BLaER1 treated with 17β-estradiol and CSF1 and Interleukin-3, amounts not matched to agents 10 nM and 100 nM (cell line): ENCODE measurements around the gene ALDH3B2.

Source experiments
- H3K27ac ChIP-seq, 11 experiments: shearing (Covaris generic); formaldehyde crosslinking; 2 replicates each; pipeline ENCODE4 v1.8.1; 2022
- H3K27me3 ChIP-seq, 11 experiments: shearing (Covaris generic); formaldehyde crosslinking; 2 replicates each; pipeline ENCODE4 v1.8.1; 2022
- H3K36me3 ChIP-seq, 11 experiments: shearing (Covaris generic); formaldehyde crosslinking; 2 replicates each; pipeline ENCODE4 v1.8.1; 2022
- H3K4me1 ChIP-seq, 10 experiments: shearing (Covaris generic); formaldehyde crosslinking; 2 replicates each; pipeline ENCODE4 v1.8.1; 2022
- H3K4me2 ChIP-seq, 11 experiments: shearing (Covaris generic); formaldehyde crosslinking; 2 replicates each; pipeline ENCODE4 v1.8.1; 2022
- H3K4me3 ChIP-seq, 10 experiments: shearing (Covaris generic); formaldehyde crosslinking; 2 replicates each; pipeline ENCODE4 v1.8.1; 2022
- H3K9ac ChIP-seq, 11 experiments: shearing (Covaris generic); formaldehyde crosslinking; 2 replicates each; pipeline ENCODE4 v1.8.1; 2022
- H3K9me3 ChIP-seq, 11 experiments: shearing (Covaris generic); formaldehyde crosslinking; replicated peaks in 1 of 11; 2 replicates each; pipeline ENCODE4 v1.8.1; 2022
- H4K20me1 ChIP-seq, 11 experiments: shearing (Covaris generic); formaldehyde crosslinking; 2 replicates each; pipeline ENCODE4 v1.8.1; 2022
- Cebpa-rat ChIP-seq, 11 experiments: shearing (Covaris generic); IDR thresholded peaks; 2 replicates each; pipeline ENCODE4 v1.8.1; 2022

The ALDH3B2 gene

GRCh38 chr11:67636962-67637361 is 37.5 kb downstream of the ALDH3B2 start:
- H3K27me3 ChIP-seq: no peaks in the 10 kb centered on the region
- H3K36me3 ChIP-seq: no peaks in the 10 kb centered on the region
- no peaks in the 10 kb centered on the region for H4K20me1 ChIP-seq
- no peak for TF ChIP-seq Cebpa-rat (IDR thresholded peaks at IDR 0.05)
- H3K4me3 ChIP-seq: no peak overlapping the region
- no peak overlapping the region for H3K9ac ChIP-seq
- H3K4me1 ChIP-seq: peaks cover 0 to 10% (median 8%) of the 10 kb centered on the region in 10 experiments; a peak in 11 of 20 replicates
- no peak overlapping the region for H3K27ac ChIP-seq
- H3K4me2 ChIP-seq: no peak overlapping the region
- H3K9me3 ChIP-seq: no peaks in the 10 kb centered on the region

DNA sequence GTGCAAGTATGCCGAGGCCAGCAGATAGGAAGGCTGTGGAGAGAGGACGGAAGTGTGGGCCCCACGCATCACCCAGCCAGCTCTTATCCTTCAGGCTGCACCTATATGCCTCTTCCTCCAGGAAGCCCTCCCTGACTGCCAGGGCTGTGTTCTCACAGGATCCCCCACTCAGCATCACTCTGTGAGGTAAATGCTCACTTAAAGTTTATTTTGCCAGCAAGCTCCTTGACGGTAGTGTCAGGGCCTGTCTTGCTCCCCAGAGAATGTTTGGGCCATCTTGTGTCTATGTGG is 39.2 kb downstream of the ALDH3B2 start:
- TF ChIP-seq Cebpa-rat (IDR thresholded peaks at IDR 0.05): no peak
- no peaks in the 10 kb centered on the region for H3K36me3 ChIP-seq
- no peaks in the 10 kb centered on the region for H4K20me1 ChIP-seq
- no peak overlapping the region for H3K4me3 ChIP-seq
- H3K27ac ChIP-seq: no peak overlapping the region
- H3K4me1 ChIP-seq: peaks cover 10 to 24% (median 19%) of the 10 kb centered on the region in 10 experiments
- H3K9me3 ChIP-seq: no peaks in the 10 kb centered on the region
- H3K4me2 ChIP-seq: no peak overlapping the region
- H3K9ac ChIP-seq: no peak overlapping the region
- no peaks in the 10 kb centered on the region for H3K27me3 ChIP-seq

DNA sequence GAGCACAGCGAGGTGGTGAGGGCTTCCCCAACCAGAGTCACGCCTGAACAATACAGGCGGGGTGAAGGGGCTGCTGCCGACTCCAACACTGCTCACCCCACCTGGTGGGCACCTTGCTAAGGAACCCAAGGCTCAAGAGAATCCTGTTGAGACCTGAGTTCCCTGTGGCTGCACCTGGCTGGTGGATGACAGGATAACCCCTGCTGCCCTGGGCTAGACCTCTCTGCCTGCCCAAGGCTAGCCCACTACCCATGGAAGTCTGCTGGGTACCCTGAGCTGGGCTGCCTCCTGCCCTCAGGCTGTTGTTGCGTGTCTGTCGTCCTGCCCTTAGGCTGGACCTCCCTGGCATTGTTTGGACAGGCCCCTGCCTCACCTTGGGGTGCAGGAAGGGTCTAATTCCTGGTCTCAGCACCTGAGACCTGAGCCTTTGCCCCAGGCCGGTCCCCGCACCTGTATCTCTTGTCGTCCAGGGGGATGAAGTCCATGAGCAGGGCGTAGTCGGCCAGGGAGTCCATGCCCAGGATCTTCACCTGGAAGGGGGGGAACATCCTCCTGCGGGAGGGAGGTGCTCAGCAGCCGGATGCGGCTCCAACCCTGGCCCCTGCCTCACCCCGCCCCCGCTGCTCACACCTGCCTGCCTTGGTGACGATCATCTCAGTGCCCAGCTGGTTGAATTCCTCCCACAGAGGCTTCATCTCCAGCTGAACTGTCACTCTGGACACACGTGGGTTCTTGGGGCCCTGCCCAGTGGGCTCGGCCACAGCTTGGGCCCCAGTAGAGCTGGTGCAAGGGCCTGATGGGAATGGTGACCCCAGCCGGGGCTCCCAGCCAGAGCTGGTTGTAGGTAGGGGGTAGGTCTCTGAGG is 39.8 kb downstream of the ALDH3B2 start:
- TF ChIP-seq Cebpa-rat (IDR thresholded peaks at IDR 0.05): no peak
- Histone ChIP-seq H3K9me3 (no peaks in the 10 kb centered on the region), H3K27ac (no peak overlapping the region), H3K4me2 (no peak overlapping the region), H3K4me1 (peaks cover 10 to 26% (median 20%) of the 10 kb centered on the region in 10 experiments), H3K27me3 (no peaks in the 10 kb centered on the region), H3K4me3 (no peak overlapping the region), H3K9ac (no peak overlapping the region), H3K36me3 (no peaks in the 10 kb centered on the region), H4K20me1 (0 out of 22 replicates have a peak, but pooled peaks cover 0 to under 1% (median 0%) of the 10 kb centered on the region in 11 experiments)

DNA sequence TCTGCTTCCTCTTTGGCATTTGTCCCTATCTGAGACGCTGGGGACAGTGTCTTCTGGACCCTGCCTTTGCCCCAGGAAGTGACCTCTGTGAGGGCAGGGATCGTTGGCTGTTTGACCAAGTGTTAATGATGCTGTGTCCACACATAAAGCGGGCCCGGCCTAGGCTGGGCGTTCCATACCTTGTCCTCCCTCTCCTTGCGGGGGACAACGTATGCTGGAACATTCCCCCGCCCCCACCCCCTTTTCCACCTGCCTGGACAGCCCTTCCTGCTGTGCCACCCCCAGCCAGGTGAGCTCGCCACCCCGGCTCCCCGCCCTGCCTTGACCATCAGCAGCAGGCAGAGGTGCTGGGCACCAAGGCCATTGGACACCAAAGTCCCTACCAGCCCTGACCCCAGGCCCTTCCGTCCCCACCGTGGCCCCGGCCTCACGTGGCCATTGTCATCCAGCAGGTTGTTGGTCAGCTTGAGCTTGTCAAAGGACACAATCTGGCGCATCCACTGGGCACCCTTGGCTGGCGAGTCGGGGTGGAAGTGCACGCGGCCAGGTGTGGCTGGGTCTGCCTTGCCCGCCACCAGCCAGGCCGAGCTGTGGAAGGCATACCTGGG is 40.6 kb downstream of the ALDH3B2 start:
- Histone ChIP-seq H3K4me1 (peaks cover 10 to 32% (median 26%) of the 10 kb centered on the region in 10 experiments), H3K36me3 (no peaks in the 10 kb centered on the region), H4K20me1 (0 out of 22 replicates have a peak, but pooled peaks cover 0 to 3% (median 0%) of the 10 kb centered on the region in 11 experiments), H3K4me3 (no peak overlapping the region), H3K27me3 (no peaks in the 10 kb centered on the region), H3K9ac (no peak overlapping the region), H3K9me3 (no peaks in the 10 kb centered on the region), H3K4me2 (no peak overlapping the region), H3K27ac (no peak overlapping the region)
- TF ChIP-seq Cebpa-rat (IDR thresholded peaks at IDR 0.05): no peak

DNA sequence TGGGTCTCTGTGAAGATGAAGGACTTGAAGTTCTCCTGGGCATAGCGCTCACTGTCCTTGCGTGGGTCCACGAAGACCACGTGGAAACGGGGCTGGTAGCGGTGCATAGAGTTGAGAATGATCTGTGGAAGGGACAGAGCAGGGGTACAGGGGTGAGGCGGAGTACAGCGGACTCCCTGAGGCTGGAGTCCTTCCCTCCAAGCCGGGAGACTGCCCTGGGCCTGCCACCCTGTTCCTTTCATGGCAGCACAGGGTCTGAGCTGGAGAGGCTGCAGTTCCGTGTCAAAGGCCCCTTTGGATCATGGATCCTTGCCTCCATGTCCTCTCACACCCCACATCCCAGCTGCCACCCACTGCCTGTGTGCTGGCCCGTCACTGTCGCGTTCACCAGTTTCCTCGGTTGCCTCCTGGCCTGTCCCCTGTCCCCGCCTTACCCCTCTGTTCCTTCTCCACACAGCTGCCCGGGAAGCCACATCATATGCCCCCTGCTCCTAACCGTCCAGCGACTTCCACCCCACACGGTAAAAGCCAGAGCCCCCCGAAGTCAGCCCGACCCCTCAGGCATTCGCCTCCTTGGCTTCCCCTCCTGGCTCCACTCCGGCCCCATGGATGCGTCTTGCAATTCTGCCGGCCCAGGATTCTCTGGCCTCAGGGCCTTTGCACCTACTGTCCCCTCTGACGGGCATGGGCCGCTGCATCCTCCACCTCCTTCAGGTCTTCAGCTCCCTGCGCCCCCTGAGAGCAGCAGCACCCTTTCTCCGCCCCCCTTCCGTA is 41.3 kb downstream of the ALDH3B2 start:
- H3K9ac ChIP-seq: peak overlapping the region in 5 of 11 experiments; percentile 5 to 83 (median 42); a peak in 2 of 22 replicates
- H3K4me3 ChIP-seq: no peak overlapping the region
- no peaks in the 10 kb centered on the region for H3K9me3 ChIP-seq
- no peaks in the 10 kb centered on the region for H3K36me3 ChIP-seq
- 0 out of 22 replicates have a peak, but pooled peaks cover 0 to 3% (median 0%) of the 10 kb centered on the region in 11 experiments for H4K20me1 ChIP-seq
- H3K4me2 ChIP-seq: 0 out of 22 replicates have a peak overlapping the region, but pooled peaks of 1 of the 11 experiments have one; percentile 28
- H3K27ac ChIP-seq: no peak overlapping the region
- TF ChIP-seq Cebpa-rat (IDR thresholded peaks at IDR 0.05): no peak
- peaks cover 10 to 36% (median 28%) of the 10 kb centered on the region in 10 experiments for H3K4me1 ChIP-seq
- H3K27me3 ChIP-seq: no peaks in the 10 kb centered on the region

DNA sequence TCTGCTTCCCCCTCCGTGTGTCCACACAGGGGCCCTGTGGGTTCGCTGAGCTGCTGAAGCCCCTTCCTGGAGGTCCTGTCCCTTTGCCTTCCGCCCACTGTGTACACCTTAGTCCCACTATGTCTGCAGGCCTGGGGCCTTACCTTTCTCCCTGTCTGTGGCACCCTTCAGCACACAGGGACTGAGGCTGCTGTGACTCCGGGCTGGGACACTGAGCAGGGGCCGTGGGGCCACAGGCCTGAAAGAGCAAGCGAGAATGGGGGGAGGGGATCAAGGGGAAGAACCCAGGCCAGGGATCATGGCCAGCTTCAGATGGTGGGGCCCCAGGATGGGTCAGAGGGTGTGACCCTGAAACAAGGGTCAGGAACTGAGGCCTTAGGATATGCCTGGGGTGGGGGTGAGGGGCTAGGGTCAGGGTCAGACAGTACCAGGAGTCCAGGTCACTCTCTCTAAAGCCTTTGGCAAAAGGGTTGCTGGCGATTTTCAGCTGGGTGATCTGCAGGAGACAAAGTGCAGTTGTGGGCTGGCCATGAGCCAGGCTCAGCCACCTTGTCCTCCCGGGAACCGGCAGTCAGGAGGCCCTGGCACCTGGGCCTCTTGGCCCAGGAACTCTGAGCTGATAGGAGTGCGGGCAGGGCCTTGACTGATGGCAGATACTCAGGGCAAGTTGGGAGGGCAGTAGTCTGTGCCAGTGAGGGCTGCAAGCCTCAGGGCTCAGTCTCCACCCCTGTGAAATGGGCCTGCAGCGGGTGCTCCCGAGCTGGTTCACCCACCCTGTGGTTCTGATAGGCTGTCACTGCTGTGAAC is 42.0 kb downstream of the ALDH3B2 start:
- H3K4me1 ChIP-seq: peaks cover 10 to 36% (median 28%) of the 10 kb centered on the region in 10 experiments
- TF ChIP-seq Cebpa-rat (IDR thresholded peaks at IDR 0.05): no peak

GRCh38 chr11:67631853-67632174 is 42.6 kb downstream of the ALDH3B2 start:
- no peak for TF ChIP-seq Cebpa-rat (IDR thresholded peaks at IDR 0.05)

More for the DNA sequence above, 42.0 kb downstream of the ALDH3B2 start:
- Histone ChIP-seq H3K4me2 (peak overlapping the region in 5 of 11 experiments; percentile 17 to 87 (median 28); a peak in 6 of 22 replicates), H3K9me3 (no peaks in the 10 kb centered on the region), H3K27me3 (no peaks in the 10 kb centered on the region), H3K9ac (peak overlapping the region in 8 of 11 experiments; percentile 8 to 83 (median 40); a peak in 12 of 22 replicates), H3K27ac (no peak overlapping the region), H4K20me1 (0 out of 22 replicates have a peak, but pooled peaks cover 0 to 3% (median 0%) of the 10 kb centered on the region in 11 experiments), H3K4me3 (no peak overlapping the region), H3K36me3 (no peaks in the 10 kb centered on the region)

GRCh38 chr11:67631411-67631810 is 43.0 kb downstream of the ALDH3B2 start:
- TF ChIP-seq Cebpa-rat (IDR thresholded peaks at IDR 0.05): no peak
- Histone ChIP-seq H3K36me3 (no peaks in the 10 kb centered on the region), H3K4me1 (peaks cover 10 to 36% (median 28%) of the 10 kb centered on the region in 10 experiments), H3K27ac (peak overlapping the region in 2 of 11 experiments; percentile 83 to 84; a peak in 2 of 22 replicates), H3K9me3 (no peaks in the 10 kb centered on the region), H3K9ac (peak overlapping the region in 9 of 11 experiments; percentile 9 to 85 (median 82); a peak in 15 of 22 replicates), H3K27me3 (no peaks in the 10 kb centered on the region), H3K4me3 (peak overlapping the region in 1 of 10 experiments; percentile 74; a peak in 1 of 20 replicates), H3K4me2 (peak overlapping the region; percentile 66 to 96 (median 89)), H4K20me1 (0 out of 22 replicates have a peak, but pooled peaks cover 0 to 3% (median 0%) of the 10 kb centered on the region in 11 experiments)

More at GRCh38 chr11:67631853-67632174, 42.6 kb downstream of the ALDH3B2 start:
- Histone ChIP-seq H3K36me3 (no peaks in the 10 kb centered on the region), H4K20me1 (0 out of 22 replicates have a peak, but pooled peaks cover 0 to 3% (median 0%) of the 10 kb centered on the region in 11 experiments), H3K9me3 (no peaks in the 10 kb centered on the region), H3K27me3 (no peaks in the 10 kb centered on the region), H3K4me2 (peak overlapping the region in 5 of 11 experiments; percentile 28 to 96 (median 87); a peak in 7 of 22 replicates), H3K4me3 (no peak overlapping the region), H3K9ac (peak overlapping the region in 6 of 11 experiments; percentile 14 to 83 (median 63); a peak in 8 of 22 replicates), H3K4me1 (peaks cover 10 to 36% (median 28%) of the 10 kb centered on the region in 10 experiments), H3K27ac (no peak overlapping the region)
